GM18511 (cell line): ENCODE results near the gene SLC9C1.

ENCODE experiments used
- ATAC-seq: cut with Tn5 transposase; IDR thresholded peaks from one replicate; pipeline ENCODE4 v1.9.1; 2021; ENCODE audit warnings: mild to moderate bottlenecking, moderate library complexity; ENCODE audit not compliant: unreplicated experiment

SLC9C1 gene

DNA sequence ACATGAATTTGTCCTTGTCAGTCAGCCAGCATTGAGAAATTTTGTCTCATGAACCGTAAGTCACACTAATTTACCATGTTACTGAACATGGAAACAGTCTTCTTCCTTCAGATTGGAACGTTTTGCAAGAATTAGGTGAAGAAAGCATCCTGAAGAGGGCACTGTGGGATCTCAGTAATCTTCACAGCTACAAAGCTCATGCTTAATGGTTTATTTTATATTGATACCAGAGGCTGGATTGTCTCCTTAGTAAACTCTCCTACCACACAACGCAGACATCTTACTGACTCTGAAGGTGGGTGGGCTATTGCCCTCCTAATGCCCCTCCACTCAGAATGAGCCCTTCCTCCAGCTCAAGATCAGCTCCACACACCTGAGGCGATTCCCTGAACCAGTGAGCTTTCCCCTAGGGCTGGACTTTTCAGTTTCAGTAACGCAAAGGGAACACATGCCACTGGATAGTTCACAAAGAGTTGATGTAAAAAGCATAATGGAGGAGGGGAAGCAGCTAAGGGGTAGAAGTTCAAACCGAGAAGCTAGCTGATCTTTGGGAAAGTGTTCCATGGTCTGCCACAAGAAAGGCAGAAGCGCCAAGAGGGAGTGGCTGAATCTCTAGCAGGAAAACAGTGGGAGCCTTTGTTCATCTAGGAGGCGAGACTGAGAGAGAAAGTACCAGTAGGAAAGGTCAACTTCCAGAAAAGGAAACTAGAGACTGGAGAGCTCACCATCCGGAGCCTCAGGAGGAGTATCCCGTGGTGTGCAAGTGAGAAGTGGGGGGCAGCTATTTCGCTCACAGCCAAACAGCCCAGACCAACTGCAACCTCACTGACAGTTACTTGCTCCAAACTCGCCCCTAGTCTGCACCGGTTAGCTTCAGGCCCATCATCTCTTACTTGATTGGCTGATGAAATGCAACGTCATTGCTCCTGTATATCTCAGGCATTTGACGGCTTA lies at the start of gene SLC9C1:
Gene SLC9C1, minus strand, starts transcription at position 849 of the 954 bp plus-strand sequence. CDS start 7,425 bp downstream, outside the sequence.
- ATAC-seq: peak; percentile 73

DNA sequence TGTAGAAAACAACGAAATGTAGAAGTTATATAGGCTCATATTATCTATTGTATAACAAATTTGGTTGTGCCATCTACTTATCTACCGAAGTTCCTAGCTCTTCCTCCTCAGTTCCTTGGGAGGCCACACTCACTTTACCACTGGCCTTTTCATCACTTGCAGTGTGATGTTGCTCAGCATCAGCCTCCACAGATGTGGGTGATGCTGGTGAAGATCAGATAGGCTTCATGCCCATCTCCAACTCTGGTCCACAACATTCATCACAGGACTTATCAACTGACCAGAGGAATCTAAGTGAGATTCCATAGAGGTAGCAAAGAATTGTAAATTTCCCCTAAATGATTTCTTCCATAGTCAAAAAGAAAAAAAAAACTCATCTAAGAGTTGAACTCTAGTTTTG lies 47.4 kb upstream of the SLC9C1 start:
- ATAC-seq: no peak

DNA sequence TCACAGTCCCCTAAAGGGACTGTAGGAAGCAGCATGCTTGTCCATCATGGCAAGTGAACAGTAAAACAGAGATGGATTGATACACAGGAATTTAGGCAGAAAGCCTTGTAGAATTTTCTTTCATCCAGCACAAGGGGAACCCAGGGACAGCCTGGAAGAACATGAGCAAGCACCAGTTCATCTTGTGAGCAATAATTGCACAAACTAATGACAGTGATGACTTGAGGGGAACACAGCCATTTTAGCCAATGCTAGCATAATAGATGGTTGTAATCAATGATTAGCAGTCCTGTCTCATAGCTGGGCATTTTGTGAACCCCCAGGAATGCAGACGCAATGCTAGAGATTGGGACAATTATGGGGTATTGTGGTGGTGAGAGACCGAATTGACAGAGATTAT lies 45.6 kb upstream of the SLC9C1 start:
- ATAC-seq: no peak

DNA sequence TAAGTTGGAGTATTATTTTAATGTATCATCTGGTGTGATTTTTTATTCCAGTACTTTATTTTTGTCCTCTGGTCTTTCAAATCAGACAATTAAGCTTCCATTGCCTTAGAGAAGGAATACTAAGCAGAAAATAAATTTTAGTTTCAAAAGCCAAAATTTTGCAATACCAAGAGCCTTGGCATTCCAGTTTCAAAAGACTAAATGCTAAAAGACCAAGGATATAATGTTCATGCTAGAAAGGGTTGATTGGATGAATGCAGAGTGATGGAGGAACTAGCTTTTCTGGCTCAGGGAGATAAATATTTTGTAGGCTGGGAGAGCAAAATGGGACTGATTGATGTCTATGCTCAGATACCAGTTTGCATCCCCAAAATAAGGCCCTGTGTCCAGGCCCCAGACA lies 45.1 kb upstream of the SLC9C1 start:
- no peak for ATAC-seq

GRCh38 chr3:112338727-112339056 lies 44.7 kb upstream of the SLC9C1 start:
- ATAC-seq: no peak

- no peak for ATAC-seq
Observed at GRCh38 chr3:112338021-112338726, 44.2 kb upstream of the SLC9C1 start.

- ATAC-seq: no peak
Observed at GRCh38 chr3:112335434-112335781, 41.4 kb upstream of the SLC9C1 start.

GRCh38 chr3:112334691-112335433 lies 40.8 kb upstream of the SLC9C1 start:
- ATAC-seq: no peak

- ATAC-seq: peak; percentile 70
Observed at GRCh38 chr3:112333381-112334317, 39.6 kb upstream of the SLC9C1 start.

- ATAC-seq: peak; percentile 71
Observed at GRCh38 chr3:112333002-112333380, 39.0 kb upstream of the SLC9C1 start, which contains the start of gene CD200. TSS of gene CD200 (plus strand) at chr3:112333156. CDS start at chr3:112333213, 57 bp downstream.

- ATAC-seq: no peak
Observed at GRCh38 chr3:112331851-112332250, 37.8 kb upstream of the SLC9C1 start.

- peak; percentile 97 for ATAC-seq
Observed at GRCh38 chr3:112327371-112327951, 33.4 kb upstream of the SLC9C1 start.

DNA sequence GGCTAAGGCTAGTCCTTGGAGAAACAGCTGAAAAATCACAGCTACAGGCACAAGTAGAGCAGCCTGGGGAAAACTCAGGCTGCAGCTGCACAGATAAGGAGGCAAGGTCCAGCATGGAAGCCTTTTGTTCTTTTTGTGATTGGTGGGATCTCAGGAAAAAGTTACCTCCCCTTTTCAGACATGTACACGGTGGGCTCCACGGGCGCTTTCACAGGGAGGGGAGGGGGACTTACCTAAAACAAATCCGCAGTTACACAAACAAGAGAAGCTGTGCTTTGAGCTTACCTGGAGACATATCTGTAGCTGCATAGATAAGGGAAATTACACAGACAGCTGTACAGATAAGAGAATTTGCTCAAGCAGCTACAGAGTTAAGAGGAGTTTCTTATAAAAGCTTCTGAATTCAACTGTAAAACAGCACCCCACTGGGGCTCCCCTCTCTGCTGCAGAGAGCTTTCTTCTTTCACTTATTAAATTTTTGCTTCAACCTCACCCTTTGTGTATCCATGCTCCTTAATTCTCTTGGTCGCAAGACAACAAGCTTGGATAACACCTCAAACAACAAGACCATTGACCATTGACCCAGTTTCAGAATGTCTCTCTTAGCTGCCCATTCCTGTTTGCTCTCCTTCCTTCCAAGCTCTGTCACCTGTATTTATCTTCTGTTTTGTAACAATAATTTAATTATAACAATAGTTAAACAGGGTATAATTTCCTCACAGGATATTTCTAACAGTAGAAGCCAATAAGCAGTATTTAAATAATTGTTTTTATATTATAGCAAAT lies 28.0 kb upstream of the SLC9C1 start:
- ATAC-seq: no peak

- no peak for ATAC-seq
Observed at GRCh38 chr3:112320691-112321090, 26.7 kb upstream of the SLC9C1 start.

- ATAC-seq: no peak
Observed at GRCh38 chr3:112319516-112320276, 25.7 kb upstream of the SLC9C1 start.

DNA sequence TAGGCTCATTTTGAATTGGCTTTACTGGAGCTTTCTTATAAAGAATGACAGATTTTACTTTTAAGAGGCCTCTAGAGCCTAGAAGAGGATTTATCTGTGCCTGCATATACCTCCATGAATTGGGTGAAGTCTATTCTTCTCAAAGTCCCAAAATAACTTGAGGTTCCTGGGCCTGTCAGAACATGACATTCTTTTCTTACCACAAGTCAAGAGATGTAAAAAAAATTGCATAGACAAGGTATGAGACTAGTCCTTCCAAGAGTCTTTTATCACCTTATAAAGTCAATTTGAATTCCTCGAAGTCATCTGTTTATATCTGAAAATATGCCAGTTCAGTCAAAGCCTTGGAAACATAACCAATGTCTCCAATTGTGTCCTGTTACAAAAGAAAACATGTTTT lies 21.8 kb upstream of the SLC9C1 start:
- no peak for ATAC-seq

DNA sequence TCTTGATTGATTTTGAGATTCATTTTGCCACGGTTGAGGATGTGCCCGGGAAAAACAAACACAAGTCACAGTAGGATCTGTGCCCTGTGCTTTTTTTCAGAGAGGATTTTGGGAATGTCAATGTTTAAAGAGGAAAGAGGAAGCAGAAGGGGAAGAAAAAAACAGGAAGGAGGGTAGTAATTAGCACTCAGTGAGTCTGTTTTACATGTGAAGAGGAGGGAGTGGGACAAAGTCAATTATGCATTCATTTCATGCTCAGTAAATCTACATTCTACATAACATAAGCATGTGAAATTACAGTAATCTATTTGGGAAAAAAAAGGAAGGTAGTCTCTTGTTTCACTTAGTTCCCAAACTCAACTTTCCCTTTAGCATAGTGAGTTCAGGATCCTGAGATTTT lies 20.6 kb upstream of the SLC9C1 start:
- ATAC-seq: no peak

- no peak for ATAC-seq
Observed at GRCh38 chr3:112308151-112308911, 14.3 kb upstream of the SLC9C1 start.
